Neural cell (in vitro differentiated cells): Measurements from ENCODE around the gene SV2C. TPM values are rescaled to one million over a fixed set of nuclear protein-coding genes. Genes with fewer than 3 reads are reported as not detected.

Experiments used
- H2AFZ ChIP-seq: fragments of 200-600, 300-800 bp; sonication (generic), shearing (Covaris generic); 2 replicates; pipeline ENCODE4 v1.6.0; 2014; ENCODE audit warnings: low read depth, mild to moderate bottlenecking, antibody characterized with exemption, low read length, moderate library complexity
- H3F3A ChIP-seq: fragments of 200-600 bp; shearing (Covaris generic); 2 replicates; pipeline ENCODE4 v1.6.1; 2016; ENCODE audit warnings: mild to moderate bottlenecking, moderate library complexity, mixed read lengths, antibody characterized with exemption, low read length; ENCODE audit not compliant: insufficient read depth, poor library complexity, severe bottlenecking
- H3K27ac ChIP-seq: fragments of 200-600, 300-800 bp; sonication (generic), shearing (Covaris generic); 2 replicates; pipeline ENCODE4 v1.5.1; 2014; ENCODE audit warnings: mild to moderate bottlenecking, low read length, moderate library complexity
- H3K27me3 ChIP-seq: fragments of 300-800, 200-600 bp; sonication (generic), shearing (Covaris generic); 2 replicates; pipeline ENCODE4 v1.6.0; 2014; ENCODE audit warnings: mild to moderate bottlenecking, low read depth, low read length, moderate library complexity; ENCODE audit not compliant: insufficient read depth
- H3K36me3 ChIP-seq: fragments of 300-800, 200-600 bp; sonication (generic), shearing (Covaris generic); 2 replicates; pipeline ENCODE4 v1.5.1; 2014; ENCODE audit warnings: mild to moderate bottlenecking, antibody characterized with exemption, low read length, moderate library complexity; ENCODE audit not compliant: insufficient read depth
- H3K4me2 ChIP-seq: fragments of 300-800, 200-600 bp; sonication (generic), shearing (Covaris generic); 2 replicates; pipeline ENCODE4 v1.6.0; 2014; ENCODE audit warnings: mild to moderate bottlenecking, low read length
- H3K4me3 ChIP-seq: fragments of 300-800, 200-600 bp; sonication (generic), shearing (Covaris generic); 2 replicates; pipeline ENCODE4 v1.5.1; 2014; ENCODE audit warnings: mild to moderate bottlenecking, low read length, moderate library complexity
- H3K79me2 ChIP-seq: fragments of 200-600 bp; shearing (Covaris generic); replicated peaks from 2 replicates; pipeline ENCODE4 v1.6.0; 2014; ENCODE audit warnings: mild to moderate bottlenecking, low read length, moderate library complexity; ENCODE audit not compliant: insufficient read depth
- H3K9ac ChIP-seq: fragments of 300-800, 200-600 bp; sonication (generic), shearing (Covaris generic); 2 replicates; pipeline ENCODE4 v1.6.1; 2016; ENCODE audit warnings: mild to moderate bottlenecking, low read length, mixed read lengths
- H3K9me2 ChIP-seq: fragments of 200-600 bp; shearing (Covaris generic); 2 replicates; pipeline ENCODE4 v1.6.1; 2016; ENCODE audit warnings: mild to moderate bottlenecking, low read length, mixed read lengths; ENCODE audit not compliant: insufficient read depth
- H3K9me3 ChIP-seq: fragments of 200-600, 300-800 bp; sonication (generic), shearing (Covaris generic); 2 replicates; pipeline ENCODE4 v1.6.1; 2016; ENCODE audit warnings: mild to moderate bottlenecking, mixed run types, low read length, moderate library complexity, mixed read lengths
- H4K20me1 ChIP-seq: fragments of 200-600 bp; shearing (Covaris generic); 2 replicates; pipeline ENCODE4 v1.6.1; 2016; ENCODE audit warnings: mild to moderate bottlenecking, mixed run types; ENCODE audit not compliant: insufficient read depth
- CTCF ChIP-seq: fragments of 450-650 bp; IDR thresholded peaks from 2 replicates; pipeline ENCODE4 v1.5.1; 2014; ENCODE audit warnings: antibody characterized with exemption, mild to moderate bottlenecking, moderate library complexity; ENCODE audit not compliant: poor library complexity, severe bottlenecking
- EP300 ChIP-seq: fragments of 450-650 bp; conservative IDR thresholded peaks from 2 replicates; pipeline ENCODE4 v1.6.1; 2014; ENCODE audit warnings: antibody characterized with exemption, mild to moderate bottlenecking, moderate library complexity; ENCODE audit not compliant: poor library complexity, severe bottlenecking
- EZH2 ChIP-seq: fragments of 200-600, 300-800 bp; shearing (Covaris generic), sonication (generic); IDR thresholded peaks from 2 replicates; pipeline ENCODE4 v1.6.1; 2014; ENCODE audit warnings: antibody characterized with exemption, low read length, borderline replicate concordance, mild to moderate bottlenecking; ENCODE audit not compliant: insufficient read depth, poor library complexity, severe bottlenecking
- MXI1 ChIP-seq: fragments of 450-650 bp; conservative IDR thresholded peaks from 2 replicates; pipeline ENCODE4 v1.6.1; 2014; ENCODE audit warnings: antibody characterized with exemption, mild to moderate bottlenecking; ENCODE audit not compliant: poor library complexity, severe bottlenecking
- POLR2AphosphoS5 ChIP-seq: IDR thresholded peaks from 2 replicates; pipeline ENCODE4 v1.6.1; 2012
- RAD21 ChIP-seq: fragments of 450-650 bp; conservative IDR thresholded peaks from 2 replicates; pipeline ENCODE4 v1.6.1; 2014; ENCODE audit warnings: antibody characterized with exemption, mild to moderate bottlenecking, moderate library complexity
- REST ChIP-seq: IDR thresholded peaks from 2 replicates; pipeline ENCODE4 v1.6.1; 2012; ENCODE audit warnings: borderline replicate concordance
- SMC3 ChIP-seq: fragments of 450-650 bp; conservative IDR thresholded peaks from 2 replicates; pipeline ENCODE4 v1.6.1; 2014; ENCODE audit warnings: antibody characterized with exemption, mild to moderate bottlenecking, moderate library complexity; ENCODE audit not compliant: poor library complexity
- TAF1 ChIP-seq: IDR thresholded peaks from 2 replicates; pipeline ENCODE4 v1.6.1; 2012; ENCODE audit warnings: low read depth
- polyA plus RNA-seq: library from polyadenylated mRNA; depleted of rRNA; stranded (reverse); fragments of >200 nt; gene quantifications from 2 replicates; pipeline ENCODE4 v1.2.3, GENCODE V29; 2014

The SV2C gene
- polyA plus RNA-seq, 1 donor from 2014 or later = 0.45 TPM

GRCh38 chr5:76165711-76166374 lies 82.7 kb downstream of the SV2C start:
- TF ChIP-seq MXI1 (no peak), EP300 (no peak)
- H3K9me2 ChIP-seq = no peaks in the 10 kb centered on the region

GRCh38 chr5:76166886-76167576 lies 83.8 kb downstream of the SV2C start:
- Histone ChIP-seq H3K9me2 (no peaks in the 10 kb centered on the region), H3K4me3 (no peak overlapping the region), H3K4me2 (no peak overlapping the region), H3K27me3 (no peaks in the 10 kb centered on the region), H2AFZ (no peak overlapping the region), H3K36me3 (no peaks in the 10 kb centered on the region), H3K79me2 (no peaks in the 10 kb centered on the region), H4K20me1 (no peaks in the 10 kb centered on the region), H3K9me3 (no peaks in the 10 kb centered on the region), H3F3A (no peaks in the 10 kb centered on the region), H3K9ac (no peak overlapping the region), H3K27ac (no peak overlapping the region)
- no peak for TF ChIP-seq RAD21

More at GRCh38 chr5:76165711-76166374, 82.7 kb downstream of the SV2C start:
- H3K27ac ChIP-seq = no peak overlapping the region
- no peak overlapping the region for H3K9ac ChIP-seq
- H3K36me3 ChIP-seq = no peaks in the 10 kb centered on the region
- no peak overlapping the region for H3K4me3 ChIP-seq
- H2AFZ ChIP-seq = no peak overlapping the region
- H3K27me3 ChIP-seq = no peaks in the 10 kb centered on the region
- no peaks in the 10 kb centered on the region for H3K9me3 ChIP-seq
- no peaks in the 10 kb centered on the region for H4K20me1 ChIP-seq
- H3K4me2 ChIP-seq = no peak overlapping the region
- H3F3A ChIP-seq = no peaks in the 10 kb centered on the region
- no peaks in the 10 kb centered on the region for H3K79me2 ChIP-seq

GRCh38 chr5:76169146-76169905 lies 86.1 kb downstream of the SV2C start:
- Histone ChIP-seq H3F3A (no peaks in the 10 kb centered on the region), H3K27ac (no peak overlapping the region)

More at GRCh38 chr5:76169146-76169905, 86.1 kb downstream of the SV2C start:
- Histone ChIP-seq H3K9me3 (no peaks in the 10 kb centered on the region), H3K27me3 (no peaks in the 10 kb centered on the region), H2AFZ (no peak overlapping the region), H3K9ac (no peak overlapping the region), H4K20me1 (no peaks in the 10 kb centered on the region), H3K4me2 (no peak overlapping the region), H3K4me3 (no peak overlapping the region), H3K79me2 (no peaks in the 10 kb centered on the region), H3K36me3 (no peaks in the 10 kb centered on the region), H3K9me2 (no peaks in the 10 kb centered on the region)
- TF ChIP-seq REST (no peak), EP300 (no peak), CTCF (no peak), RAD21 (no peak), SMC3 (no peak), MXI1 (no peak), TAF1 (no peak), POLR2AphosphoS5 (no peak), EZH2 (no peak)
